Adrenal gland (tissue), 5 donors: ENCODE results near the gene ACSF3.

ENCODE experiments used
- CTCF ChIP-seq, 6 experiments: fragments of 450-650 bp in 4 of 6; fragments of 200-600 bp in 2 of 6; sonication (generic) in 1 of 6; IDR thresholded peaks; 1 replicate in 5 of 6; 2 replicates in 1 of 6; pipeline versions ENCODE4 v1.5.1 to v1.8.0; 2016 to 2021; ENCODE audit warnings: antibody characterized with exemption in 6 of 6, mild to moderate bottlenecking in 2 of 6, moderate library complexity in 1 of 6
- POLR2A ChIP-seq, 2 donors: fragments of 450-650 bp; IDR thresholded peaks; one replicate each; pipeline ENCODE4 v1.6.1; 2017; ENCODE audit warnings: antibody characterized with exemption in 2 of 2, mild to moderate bottlenecking in 2 of 2, moderate library complexity in 1 of 2
- donor health status: DM: no; HTN: no; CAD: no.

GRCh38 chr16:89071686-89072547, 21.7 kb upstream of the ACSF3 start:
- TF ChIP-seq CTCF (IDR thresholded peaks at IDR 0.05) (no peak), POLR2A (IDR thresholded peaks at IDR 0.05) (no peak)
